Raji (cell line): ENCODE results near the gene SLC38A5.
"Not testable (repeated sequence)": the region's sequence is repeated elsewhere in the genome, so short reads cannot be mapped to it uniquely, and the experiment has no call there.

Experiments
- POLR2A ChIP-seq: IDR thresholded peaks from 2 replicates; pipeline ENCODE4 v1.6.1; 2011; ENCODE audit warnings: low read depth, low read length, control low read depth; ENCODE audit not compliant: insufficient read depth

The SLC38A5 gene

GRCh38 chrX:48461830-48462229 lies 8.2 kb downstream of the SLC38A5 start:
- TF ChIP-seq POLR2A, result no peak

GRCh38 chrX:48460606-48461005 lies 9.5 kb downstream of the SLC38A5 start:
- no peak for TF ChIP-seq POLR2A

- no peak for TF ChIP-seq POLR2A
These were observed 10.0 kb downstream of the SLC38A5 start for GRCh38 chrX:48460031-48460430.

- no peak for TF ChIP-seq POLR2A
These were observed 10.6 kb downstream of the SLC38A5 start for GRCh38 chrX:48459483-48459882.

GRCh38 chrX:48458711-48459110 lies 11.3 kb downstream of the SLC38A5 start:
- no peak for TF ChIP-seq POLR2A

- no peak for TF ChIP-seq POLR2A
These were observed 13.3 kb downstream of the SLC38A5 start for GRCh38 chrX:48456628-48457331.

GRCh38 chrX:48451708-48452107 lies 18.4 kb downstream of the SLC38A5 start:
- no peak for TF ChIP-seq POLR2A

- no peak for TF ChIP-seq POLR2A
These were observed 20.0 kb downstream of the SLC38A5 start for GRCh38 chrX:48450076-48450475.

- not testable (repeated sequence) for TF ChIP-seq POLR2A
These were observed 58.2 kb downstream of the SLC38A5 start, which contains the start of gene SSX4B for GRCh38 chrX:48411860-48412259. SSX4B (minus strand) TSS chrX:48411960; CDS start chrX:48411372, 588 bp downstream.
